Measurements from ENCODE around the gene RCOR1. TPM values are rescaled to one million over a fixed set of nuclear protein-coding genes. Genes with fewer than 3 reads are reported as not detected.

RCOR1 gene
- total RNA-seq, 4 donors from 2014 or later: 15.7 to 31.0 (median 25.8) TPM

- intact Hi-C loops (cut with DNase I; ENCODE audit: low total_unique reads): no loop called here
- no peaks in the 10 kb centered on the region for H3K9me3 ChIP-seq
- H3K4me3 ChIP-seq: no peak overlapping the region
- H3K36me3 ChIP-seq: peaks cover 0 to 8% (median 0%) of the 10 kb centered on the region in 4 donors
- in situ Hi-C loops (cut with MboI; ENCODE audit: low pct_ligation_motif_present in 1 of 4, low pct_unique_long_range_greater_than_20kb in 1 of 4, low sequenced_read_pairs in 3 of 4): no loop called here
- H3K27ac ChIP-seq: no peak overlapping the region
- H3K4me1 ChIP-seq: no peaks in the 10 kb centered on the region
- H3K27me3 ChIP-seq: no peaks in the 10 kb centered on the region
- TF ChIP-seq EP300 (IDR thresholded peaks at IDR 0.05; ENCODE audit: low read depth) (no peak), POLR2A (IDR thresholded peaks at IDR 0.05) (no peak), CTCF (IDR thresholded peaks at IDR 0.05) (no peak), POLR2AphosphoS5 (IDR thresholded peaks at IDR 0.05) (no peak)
- 96 to 100% methylated on average over 2 to 10 of the region's 10 CpGs for WGBS, 2 donors (ENCODE audit: low coverage in 1 of 2)
- no peak for DNase-seq
Measured at GRCh38 chr14:102732924-102733323, 140.5 kb downstream of the RCOR1 start.

- WGBS, 2 donors (ENCODE audit: low coverage in 1 of 2): 87% methylated on average over 11 of the region's 11 CpGs; no CpG with 5 or more reads in 1 of the 2 donors
- no peaks in the 10 kb centered on the region for H3K4me1 ChIP-seq
- H3K27me3 ChIP-seq: no peaks in the 10 kb centered on the region
- H3K27ac ChIP-seq: no peak overlapping the region
- intact Hi-C loops (cut with DNase I; ENCODE audit: low total_unique reads) (no loop called here), in situ Hi-C loops (cut with MboI; ENCODE audit: low pct_ligation_motif_present in 1 of 4, low pct_unique_long_range_greater_than_20kb in 1 of 4, low sequenced_read_pairs in 3 of 4) (no loop called here)
- H3K4me3 ChIP-seq: no peak overlapping the region
- H3K9me3 ChIP-seq: no peaks in the 10 kb centered on the region
- TF ChIP-seq POLR2A (IDR thresholded peaks at IDR 0.05): no peak
- no peak for TF ChIP-seq POLR2AphosphoS5 (IDR thresholded peaks at IDR 0.05)
- TF ChIP-seq CTCF (IDR thresholded peaks at IDR 0.05): no peak
- TF ChIP-seq EP300 (IDR thresholded peaks at IDR 0.05; ENCODE audit: low read depth): no peak
- DNase-seq: no peak
- peaks cover 0 to 7% (median 0%) of the 10 kb centered on the region in 4 donors for H3K36me3 ChIP-seq
Measured at GRCh38 chr14:102733326-102733725, 140.9 kb downstream of the RCOR1 start.

DNA sequence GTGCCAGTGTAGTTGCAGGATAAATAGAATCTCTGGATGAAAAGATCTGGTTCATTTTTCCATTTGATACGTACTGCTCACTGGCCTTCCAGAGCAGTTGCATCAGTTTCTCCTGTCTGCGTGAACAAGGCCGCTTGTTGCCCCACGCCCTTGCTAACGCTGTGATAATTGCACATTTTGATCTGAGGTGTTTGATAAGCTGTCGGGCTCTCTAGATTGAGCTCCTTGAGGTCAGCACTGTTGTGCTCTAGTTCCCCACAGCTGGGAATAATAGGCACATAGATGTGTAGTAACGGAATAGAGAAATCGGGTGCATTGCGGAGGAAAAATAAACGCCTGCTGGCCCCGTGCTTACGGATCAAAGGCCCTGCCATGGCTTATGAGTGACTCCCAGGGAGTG lies 142.0 kb downstream of the RCOR1 start:
- no peak for TF ChIP-seq EP300 (IDR thresholded peaks at IDR 0.05; ENCODE audit: low read depth)
- no peak for TF ChIP-seq POLR2A (IDR thresholded peaks at IDR 0.05)
- no peak for TF ChIP-seq CTCF (IDR thresholded peaks at IDR 0.05)
- TF ChIP-seq POLR2AphosphoS5 (IDR thresholded peaks at IDR 0.05): no peak
- in situ Hi-C loops (cut with MboI; ENCODE audit: low pct_ligation_motif_present in 1 of 4, low pct_unique_long_range_greater_than_20kb in 1 of 4, low sequenced_read_pairs in 3 of 4): no loop called here
- Histone ChIP-seq H3K9me3 (no peaks in the 10 kb centered on the region), H3K27me3 (no peaks in the 10 kb centered on the region), H3K36me3 (no peaks in the 10 kb centered on the region), H3K27ac (no peak overlapping the region), H3K4me3 (no peak overlapping the region), H3K4me1 (no peaks in the 10 kb centered on the region)
- DNase-seq: no peak
- WGBS, 2 donors (ENCODE audit: low coverage in 1 of 2): 91 to 94% methylated on average over 3 to 12 of the region's 12 CpGs
- intact Hi-C loops (cut with DNase I; ENCODE audit: low total_unique reads): no loop called here

- DNase-seq: no peak
- in situ Hi-C loops (cut with MboI; ENCODE audit: low pct_ligation_motif_present in 1 of 4, low pct_unique_long_range_greater_than_20kb in 1 of 4, low sequenced_read_pairs in 3 of 4): no loop called here
- intact Hi-C loops (cut with DNase I; ENCODE audit: low total_unique reads): no loop called here
- no peak overlapping the region for H3K27ac ChIP-seq
- WGBS, 2 donors (ENCODE audit: low coverage in 1 of 2): 97% methylated on average over 3 of the region's 3 CpGs; no CpG with 5 or more reads in 1 of the 2 donors
- no peak for TF ChIP-seq POLR2AphosphoS5 (IDR thresholded peaks at IDR 0.05)
- no peak for TF ChIP-seq EP300 (IDR thresholded peaks at IDR 0.05; ENCODE audit: low read depth)
- TF ChIP-seq CTCF (IDR thresholded peaks at IDR 0.05): no peak
- TF ChIP-seq POLR2A (IDR thresholded peaks at IDR 0.05): no peak
- peaks cover 4 to 11% of the 10 kb centered on the region in 2 donors for H3K9me3 ChIP-seq
- no peak overlapping the region for H3K4me3 ChIP-seq
- no peaks in the 10 kb centered on the region for H3K4me1 ChIP-seq
- no peaks in the 10 kb centered on the region for H3K36me3 ChIP-seq
- no peaks in the 10 kb centered on the region for H3K27me3 ChIP-seq
Measured at GRCh38 chr14:102736956-102737355, 144.5 kb downstream of the RCOR1 start.

All from transverse colon (tissue), 4 donors.